IMR-90 (cell line): Measurements from ENCODE around the gene RPS6KL1. TPM values are rescaled to one million over a fixed set of nuclear protein-coding genes. Genes with fewer than 3 reads are reported as not detected.

Experiments used
- ATAC-seq: fragments of 200-7000 bp; cut with Tn5 transposase; 2 replicates; pipeline ENCODE4 v1.9.1; 2020; ENCODE audit warnings: low read depth, mild to moderate bottlenecking, moderate library complexity
- BruUV-seq: library from RNA; stranded (reverse); fragments of 400-500 nt; replicated peaks from 2 replicates; lab custom pipeline; 2021; lab: Mats Ljungman, UMichigan
- CTCF ChIA-PET: fragments of 300-600 bp; formaldehyde crosslinking; extraction: SDS; loops from one replicate; lab custom pipeline; 2021; ENCODE audit warnings: antibody characterized with exemption; lab: Yijun Ruan, JAX
- POLR2A ChIA-PET: fragments of 300-600 bp; sonication (Branson Sonifier 250); formaldehyde crosslinking; loops from one replicate; lab custom pipeline; 2022; ENCODE audit warnings: antibody characterized with exemption; ENCODE audit not compliant: unreplicated experiment; lab: Charles Lee
- DNase-seq: peaks from one replicate; pipeline ENCODE4 v3.0.0; 2013
- H2AFZ ChIP-seq: replicated peaks from 2 replicates; pipeline ENCODE3; 2013; ENCODE audit warnings: low read length, mild to moderate bottlenecking; ENCODE audit not compliant: poor library complexity
- H2AK5ac ChIP-seq: 2 replicates; pipeline ENCODE4 v1.6.1; 2013; ENCODE audit warnings: low read depth, low read length, inconsistent platforms
- H2AK9ac ChIP-seq: replicated peaks from 2 replicates; pipeline ENCODE3; 2013; ENCODE audit warnings: mild to moderate bottlenecking, low read depth, low read length, moderate library complexity; ENCODE audit not compliant: poor library complexity
- H2BK120ac ChIP-seq: 2 replicates; pipeline ENCODE4 v1.6.1; 2013; ENCODE audit warnings: low read depth, low read length, inconsistent platforms
- H2BK15ac ChIP-seq: 3 replicates; pipeline ENCODE4 v1.6.1; 2013; ENCODE audit warnings: low read depth, low read length, inconsistent platforms
- H2BK20ac ChIP-seq: 2 replicates; pipeline ENCODE4 v1.6.1; 2013; ENCODE audit warnings: low read depth, mild to moderate bottlenecking, inconsistent platforms, low read length, moderate library complexity
- H2BK5ac ChIP-seq: 2 replicates; pipeline ENCODE4 v1.6.1; 2013; ENCODE audit warnings: mild to moderate bottlenecking, low read depth, low read length, inconsistent platforms; ENCODE audit not compliant: poor library complexity, severe bottlenecking
- H3K14ac ChIP-seq: replicated peaks from 2 replicates; pipeline ENCODE4 v1.6.1; 2013; ENCODE audit warnings: low read depth, low read length, inconsistent platforms
- H3K18ac ChIP-seq: 2 replicates; pipeline ENCODE4 v1.6.1; 2013; ENCODE audit warnings: low read depth, low read length, control low read depth
- H3K23ac ChIP-seq: 2 replicates; pipeline ENCODE4 v1.6.1; 2013; ENCODE audit warnings: low read depth, low read length, inconsistent platforms
- H3K27ac ChIP-seq: 2 replicates; pipeline ENCODE4 v1.5.1; 2013; ENCODE audit warnings: mild to moderate bottlenecking, control low read depth, low read length; ENCODE audit not compliant: insufficient read depth
- H3K27me3 ChIP-seq: 2 replicates; pipeline ENCODE4 v1.6.1; 2013; ENCODE audit warnings: low read length; ENCODE audit not compliant: control insufficient read depth, insufficient read depth
- H3K36me3 ChIP-seq: 2 replicates; pipeline ENCODE4 v1.6.1; 2013; ENCODE audit warnings: low read length, mixed read lengths; ENCODE audit not compliant: control insufficient read depth, insufficient read depth
- H3K4ac ChIP-seq: 2 replicates; pipeline ENCODE4 v1.6.1; 2013; ENCODE audit warnings: low read depth, low read length, inconsistent platforms
- H3K4me1 ChIP-seq: 2 replicates; pipeline ENCODE4 v1.6.1; 2013; ENCODE audit warnings: low read length, mixed read lengths; ENCODE audit not compliant: control insufficient read depth, insufficient read depth
- H3K4me2 ChIP-seq: 2 replicates; pipeline ENCODE4 v1.6.1; 2013; ENCODE audit warnings: low read depth, mild to moderate bottlenecking, control low read depth, low read length, moderate library complexity
- H3K4me3 ChIP-seq: 2 replicates; pipeline ENCODE4 v1.5.1; 2013; ENCODE audit warnings: low read depth, mild to moderate bottlenecking, control low read depth, low read length, moderate library complexity; ENCODE audit not compliant: insufficient read depth
- H3K56ac ChIP-seq: 2 replicates; pipeline ENCODE4 v1.6.1; 2013; ENCODE audit warnings: low read length, inconsistent platforms; ENCODE audit not compliant: insufficient read depth; ENCODE audit errors: extremely low read depth
- H3K79me1 ChIP-seq, 2 experiments: 2 replicates each; pipeline ENCODE4 v1.6.1; 2013; ENCODE audit warnings: low read length in 2 of 2, inconsistent platforms in 1 of 2, low read depth in 1 of 2
- H3K9ac ChIP-seq: 2 replicates; pipeline ENCODE4 v1.6.1; 2013; ENCODE audit warnings: low read depth, low read length, control low read depth
- H3K9me1 ChIP-seq: 2 replicates; pipeline ENCODE4 v1.6.1; 2013; ENCODE audit warnings: low read length, inconsistent platforms; ENCODE audit not compliant: insufficient read depth
- H3K9me3 ChIP-seq: 2 replicates; pipeline ENCODE4 v1.6.1; 2013; ENCODE audit warnings: low read length; ENCODE audit not compliant: control insufficient read depth, insufficient read depth
- H4K20me1 ChIP-seq: 2 replicates; pipeline ENCODE4 v1.6.1; 2013; ENCODE audit warnings: low read length, inconsistent platforms; ENCODE audit not compliant: insufficient read depth
- H4K5ac ChIP-seq: 2 replicates; pipeline ENCODE4 v1.6.1; 2013; ENCODE audit warnings: mild to moderate bottlenecking, low read depth, low read length, control low read depth
- H4K8ac ChIP-seq, 2 experiments: 2 replicates each; pipeline ENCODE4 v1.6.1; 2013; ENCODE audit warnings: low read depth in 2 of 2, low read length in 2 of 2, control low read depth in 1 of 2, inconsistent platforms in 1 of 2
- H4K91ac ChIP-seq: 2 replicates; pipeline ENCODE4 v1.6.1; 2013; ENCODE audit warnings: low read depth, low read length, inconsistent platforms; ENCODE audit not compliant: insufficient read depth
- BHLHE40 ChIP-seq: fragments of 150-350 bp; IDR thresholded peaks from 2 replicates; pipeline ENCODE4 v1.6.1; 2016; ENCODE audit warnings: mild to moderate bottlenecking, low read depth, low read length
- CEBPB ChIP-seq: IDR thresholded peaks from 2 replicates; pipeline ENCODE4 v1.6.1; 2012; ENCODE audit warnings: low read depth, low read length, improper control_type of control experiment
- CHD1 ChIP-seq: IDR thresholded peaks from 2 replicates; pipeline ENCODE4 v1.6.1; 2012; ENCODE audit warnings: low read depth, low read length, improper control_type of control experiment
- FOS ChIP-seq: fragments of 150-350 bp; IDR thresholded peaks from 2 replicates; pipeline ENCODE4 v1.6.1; 2016; ENCODE audit warnings: low read depth, low read length
- MAFK ChIP-seq: IDR thresholded peaks from 2 replicates; pipeline ENCODE4 v1.6.1; 2012; ENCODE audit warnings: low read depth, low read length, improper control_type of control experiment
- MAZ ChIP-seq: IDR thresholded peaks from 2 replicates; pipeline ENCODE4 v1.6.1; 2012; ENCODE audit warnings: low read depth, mild to moderate bottlenecking, low read length, improper control_type of control experiment, moderate library complexity, borderline replicate concordance
- MXI1 ChIP-seq: IDR thresholded peaks from 2 replicates; pipeline ENCODE4 v1.6.1; 2012; ENCODE audit warnings: low read depth, mild to moderate bottlenecking, low read length, moderate library complexity, borderline replicate concordance
- NFE2L2 ChIP-seq: fragments of 150-350 bp; IDR thresholded peaks from 2 replicates; pipeline ENCODE4 v1.6.1; 2016; ENCODE audit warnings: low read depth, mild to moderate bottlenecking, low read length
- POLR2A ChIP-seq: IDR thresholded peaks from 2 replicates; pipeline ENCODE4 v1.6.1; 2012; ENCODE audit warnings: mild to moderate bottlenecking, low read depth, low read length
- RAD21 ChIP-seq: IDR thresholded peaks from 2 replicates; pipeline ENCODE4 v1.6.1; 2012; ENCODE audit warnings: low read length, improper control_type of control experiment
- RCOR1 ChIP-seq: IDR thresholded peaks from 2 replicates; pipeline ENCODE4 v1.6.1; 2012; ENCODE audit warnings: mild to moderate bottlenecking, low read length, improper control_type of control experiment; ENCODE audit not compliant: insufficient replicate concordance
- RFX5 ChIP-seq: IDR thresholded peaks from 2 replicates; pipeline ENCODE4 v1.8.0; 2012; ENCODE audit warnings: low read depth, mild to moderate bottlenecking, low read length, moderate library complexity
- SMC3 ChIP-seq: fragments of 150-350 bp; IDR thresholded peaks from 2 replicates; pipeline ENCODE4 v1.6.1; 2016; ENCODE audit warnings: low read depth, mild to moderate bottlenecking, antibody characterized with exemption, low read length, moderate library complexity
- USF2 ChIP-seq: fragments of 150-350 bp; IDR thresholded peaks from 2 replicates; pipeline ENCODE4 v1.6.1; 2017; ENCODE audit warnings: mild to moderate bottlenecking, antibody characterized with exemption, low read length, low read depth
- WGBS, 2 experiments: methylation state at CpG; one replicate each; pipeline versions ENCODE4 v1.1.5 to v1.1.7; 2013; ENCODE audit warnings: missing lambda C conversion rate in 2 of 2; ENCODE audit not compliant: insufficient read length in 1 of 2; ENCODE audit errors: extremely low coverage in 2 of 2; 5-methylcytosine and 5-hydroxymethylcytosine counted together
- dilution Hi-C: fragments of 300-500 bp; cut with HindIII; formaldehyde crosslinking; loops from one replicate; pipeline ENCODE4 v1.14.3; 2018; ENCODE audit warnings: low sequenced_read_pairs; ENCODE audit not compliant: unreplicated experiment
- in situ Hi-C: fragments of 300-500 bp; cut with MboI; formaldehyde crosslinking; loops from 3 replicates; pipeline ENCODE4 v1.14.3; 2019; ENCODE audit warnings: low sequenced_read_pairs, inconsistent platforms, mixed read lengths
- intact Hi-C: fragments of 100-400 bp; cut with micrococcal nuclease; formaldehyde crosslinking; loops from 2 replicates; pipeline ENCODE4 v1.10.0; 2022
- polyA plus RNA-seq, 3 experiments: library from polyadenylated mRNA; depleted of rRNA; stranded (reverse); fragments of >200 nt; gene quantifications; 2 replicates each; pipeline ENCODE4 v1.2.3, GENCODE V29; 2012; ENCODE audit warnings: low replicate concordance in 1 of 3
- total RNA-seq: library from RNA; depleted of rRNA; stranded (reverse); fragments of >200 nt; gene quantifications from 2 replicates; pipeline ENCODE4 v1.2.3, GENCODE V29; 2012
- TF ChIP-seq, protein P1 (sequence below): fragments of 150-350 bp; IDR thresholded peaks from 2 replicates; pipeline ENCODE4 v1.6.1; 2016; ENCODE audit warnings: low read depth, mild to moderate bottlenecking, low read length, moderate library complexity, borderline replicate concordance
- TF ChIP-seq, protein P2 (sequence below): conservative IDR thresholded peaks from 2 replicates; pipeline ENCODE4 v1.5.1; 2012; ENCODE audit warnings: mild to moderate bottlenecking, low read depth, low read length, improper control_type of control experiment

Gene RPS6KL1
- total and polyA plus RNA-seq, 2 of the 4 experiments (the other 2 are of a cell fraction), result 0.72 to 1.7 TPM

DNA sequence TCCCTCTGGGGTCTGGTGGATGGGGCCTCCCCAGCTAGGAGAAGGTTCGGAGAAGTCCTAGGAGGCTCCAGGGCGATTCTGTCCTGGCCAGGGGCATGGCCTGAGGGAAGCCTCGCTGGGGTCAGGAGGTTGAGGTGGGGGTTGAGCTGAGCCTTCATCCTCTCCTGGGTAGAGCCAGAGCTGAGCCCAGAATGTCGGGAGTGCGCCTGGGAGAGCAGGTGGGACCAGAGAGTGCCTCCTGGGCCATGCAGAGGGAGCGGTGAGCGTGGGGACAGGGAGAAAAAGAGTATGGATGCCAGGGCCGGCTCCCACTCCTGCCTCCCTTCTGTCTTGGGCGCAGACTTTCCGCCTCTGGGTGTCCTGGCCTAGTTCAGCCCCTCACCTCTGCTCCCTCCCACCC lies 13.1 kb downstream of the RPS6KL1 start:
- Histone ChIP-seq H4K5ac (no peak overlapping the region), H3K79me1 (no peaks in the 10 kb centered on the region), H4K91ac (no peak overlapping the region), H3K23ac (no peak overlapping the region), H2BK5ac (no peak overlapping the region), H2AK5ac (no peak overlapping the region), H2AK9ac (no peak overlapping the region), H3K4me3 (no peak overlapping the region), H2BK120ac (no peak overlapping the region), H2AFZ (no peak overlapping the region), H2BK15ac (no peak overlapping the region), H3K27me3 (no peaks in the 10 kb centered on the region), H3K14ac (no peak overlapping the region), H3K9me1 (peaks cover 3% of the 10 kb centered on the region; the same call in 1 of the 2 replicates), H3K9me3 (no peaks in the 10 kb centered on the region), H3K56ac (no peak overlapping the region), H3K4me2 (no peak overlapping the region), H4K8ac (no peak overlapping the region), H2BK20ac (no peak overlapping the region), H3K36me3 (peaks cover 4% of the 10 kb centered on the region), H4K20me1 (peaks cover 8% of the 10 kb centered on the region), H3K9ac (no peak overlapping the region), H3K4me1 (peaks cover 1% of the 10 kb centered on the region; the same call in 1 of the 2 replicates), H3K27ac (no peak overlapping the region), H3K4ac (no peak overlapping the region), H3K18ac (no peak overlapping the region)
- TF ChIP-seq USF2 (no peak), BHLHE40 (no peak), RCOR1 (no peak), CEBPB (no peak), RFX5 (no peak), MAFK (no peak), POLR2A (no peak), RAD21 (no peak), MXI1 (no peak), CHD1 (no peak), NFE2L2 (no peak), MAZ (no peak), SMC3 (no peak), FOS (no peak)
- TF ChIP-seq, protein P1, sequence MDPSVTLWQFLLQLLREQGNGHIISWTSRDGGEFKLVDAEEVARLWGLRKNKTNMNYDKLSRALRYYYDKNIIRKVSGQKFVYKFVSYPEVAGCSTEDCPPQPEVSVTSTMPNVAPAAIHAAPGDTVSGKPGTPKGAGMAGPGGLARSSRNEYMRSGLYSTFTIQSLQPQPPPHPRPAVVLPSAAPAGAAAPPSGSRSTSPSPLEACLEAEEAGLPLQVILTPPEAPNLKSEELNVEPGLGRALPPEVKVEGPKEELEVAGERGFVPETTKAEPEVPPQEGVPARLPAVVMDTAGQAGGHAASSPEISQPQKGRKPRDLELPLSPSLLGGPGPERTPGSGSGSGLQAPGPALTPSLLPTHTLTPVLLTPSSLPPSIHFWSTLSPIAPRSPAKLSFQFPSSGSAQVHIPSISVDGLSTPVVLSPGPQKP, result no peak
- TF ChIP-seq, protein P2, sequence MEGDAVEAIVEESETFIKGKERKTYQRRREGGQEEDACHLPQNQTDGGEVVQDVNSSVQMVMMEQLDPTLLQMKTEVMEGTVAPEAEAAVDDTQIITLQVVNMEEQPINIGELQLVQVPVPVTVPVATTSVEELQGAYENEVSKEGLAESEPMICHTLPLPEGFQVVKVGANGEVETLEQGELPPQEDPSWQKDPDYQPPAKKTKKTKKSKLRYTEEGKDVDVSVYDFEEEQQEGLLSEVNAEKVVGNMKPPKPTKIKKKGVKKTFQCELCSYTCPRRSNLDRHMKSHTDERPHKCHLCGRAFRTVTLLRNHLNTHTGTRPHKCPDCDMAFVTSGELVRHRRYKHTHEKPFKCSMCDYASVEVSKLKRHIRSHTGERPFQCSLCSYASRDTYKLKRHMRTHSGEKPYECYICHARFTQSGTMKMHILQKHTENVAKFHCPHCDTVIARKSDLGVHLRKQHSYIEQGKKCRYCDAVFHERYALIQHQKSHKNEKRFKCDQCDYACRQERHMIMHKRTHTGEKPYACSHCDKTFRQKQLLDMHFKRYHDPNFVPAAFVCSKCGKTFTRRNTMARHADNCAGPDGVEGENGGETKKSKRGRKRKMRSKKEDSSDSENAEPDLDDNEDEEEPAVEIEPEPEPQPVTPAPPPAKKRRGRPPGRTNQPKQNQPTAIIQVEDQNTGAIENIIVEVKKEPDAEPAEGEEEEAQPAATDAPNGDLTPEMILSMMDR, result no peak
- BruUV-seq, result no TSS peak
- ChIA-PET POLR2A (no interaction called here), CTCF (interaction anchor here (0.6 kb wide), 1 partner anchor 31 kb away, joined by 3 read pairs; no protein-coding TSS in a partner anchor)
- ATAC-seq (no peak), DNase-seq (no peak)
- dilution Hi-C loops (no loop called here), in situ Hi-C loops (loop anchor here (5.0 to 10.0 kb wide), 2 partner anchors 167 to 395 kb away; no protein-coding TSS in a partner anchor), intact Hi-C loops (no loop called here)
- WGBS, 2 experiments, result no CpG with 5 or more reads among the region's 10 CpGs
